Stimulated activated CD4-positive, alpha-beta T cell treated with anti-CD3 and anti-CD28 coated beads, Interleukin-15, amount 100 ng/mL, for 48 hours (primary cell): ENCODE data around the gene IFT88.

ENCODE experiments used
- DNase-seq, 2 donors: peaks; one replicate each; pipeline ENCODE4 v3.0.0-alpha.2; 2020; ENCODE audit warnings: low read depth in 2 of 2

IFT88 gene

GRCh38 chr13:20565115-20565736 lies 1.7 kb upstream of the IFT88 start:
- DNase-seq, result no peak

GRCh38 chr13:20566468-20566897 lies 474 bp upstream of the IFT88 start:
- DNase-seq, result no peak

- DNase-seq, result no peak
These were observed 1.0 kb downstream of the IFT88 start for GRCh38 chr13:20567881-20568528.

- DNase-seq, result no peak
These were observed 3.6 kb downstream of the IFT88 start for GRCh38 chr13:20570517-20570916.

- no peak for DNase-seq
These were observed 4.7 kb downstream of the IFT88 start for GRCh38 chr13:20571676-20572075.

GRCh38 chr13:20573186-20573585 lies 6.2 kb downstream of the IFT88 start:
- no peak for DNase-seq

GRCh38 chr13:20573636-20574035 lies 6.7 kb downstream of the IFT88 start:
- no peak for DNase-seq

- no peak for DNase-seq
These were observed 12.2 kb downstream of the IFT88 start for GRCh38 chr13:20579191-20579590.

GRCh38 chr13:20580257-20580656 lies 13.3 kb downstream of the IFT88 start:
- no peak for DNase-seq

GRCh38 chr13:20582026-20582425 lies 15.1 kb downstream of the IFT88 start:
- DNase-seq, result no peak

GRCh38 chr13:20583803-20584293 lies 16.9 kb downstream of the IFT88 start:
- DNase-seq, result no peak

- no peak for DNase-seq
These were observed 18.4 kb downstream of the IFT88 start for GRCh38 chr13:20585371-20585770.

- no peak for DNase-seq
These were observed 21.7 kb downstream of the IFT88 start for GRCh38 chr13:20588529-20589110.

GRCh38 chr13:20590561-20590960 lies 23.6 kb downstream of the IFT88 start:
- no peak for DNase-seq

- DNase-seq, result no peak
These were observed 25.6 kb downstream of the IFT88 start for GRCh38 chr13:20592606-20593005.

GRCh38 chr13:20594280-20594679 lies 27.3 kb downstream of the IFT88 start:
- no peak for DNase-seq

- no peak for DNase-seq
These were observed 40.1 kb downstream of the IFT88 start for GRCh38 chr13:20607015-20607414.

GRCh38 chr13:20608438-20609020 lies 41.6 kb downstream of the IFT88 start:
- DNase-seq, result no peak

GRCh38 chr13:20609145-20609544 lies 42.2 kb downstream of the IFT88 start:
- DNase-seq, result no peak

GRCh38 chr13:20610006-20610405 lies 43.0 kb downstream of the IFT88 start:
- DNase-seq, result no peak

GRCh38 chr13:20616059-20616797 lies 49.3 kb downstream of the IFT88 start:
- DNase-seq, result no peak

- no peak for DNase-seq
These were observed 56.0 kb downstream of the IFT88 start for GRCh38 chr13:20623000-20623399.
